PC-3 (cell line): Measurements from ENCODE around the gene DHX57. TPM values are rescaled to one million over a fixed set of nuclear protein-coding genes. Genes with fewer than 3 reads are reported as not detected.

ENCODE experiments used
- ATAC-seq: fragments of 200-7000 bp; cut with Tn5 transposase; 2 replicates; pipeline ENCODE4 v1.9.1; 2020; ENCODE audit warnings: mild to moderate bottlenecking, moderate library complexity
- BruUV-seq: library from RNA; stranded (reverse); fragments of 400-500 nt; replicated peaks from 2 replicates; lab custom pipeline; 2021; lab: Mats Ljungman, UMichigan
- CTCF ChIA-PET: fragments of 300-600 bp; sonication (Branson Sonifier 250); formaldehyde crosslinking; loops from one replicate; lab custom pipeline; 2022; ENCODE audit warnings: antibody characterized with exemption; lab: Charles Lee
- POLR2A ChIA-PET: fragments of 300-600 bp; sonication (Branson Sonifier 250); formaldehyde crosslinking; loops from one replicate; lab custom pipeline; 2022; ENCODE audit warnings: antibody characterized with exemption; ENCODE audit not compliant: unreplicated experiment; lab: Charles Lee
- DNase-seq: peaks from one replicate; pipeline ENCODE4 v3.0.0-alpha.2; 2015
- H2AFZ ChIP-seq: fragments of 300-600 bp; sonication (generic); 2 replicates; pipeline ENCODE4 v1.6.0; 2016; ENCODE audit warnings: antibody characterized with exemption, low read length
- H3F3A ChIP-seq: fragments of 300-600 bp; sonication (generic); one replicate; pipeline ENCODE4 v1.6.0; 2017; ENCODE audit warnings: antibody characterized with exemption, low read length, control low read depth, mild to moderate bottlenecking; ENCODE audit not compliant: unreplicated experiment
- H3K27ac ChIP-seq: fragments of 300-600 bp; sonication (generic); 2 replicates; pipeline ENCODE4 v1.5.1; 2016; ENCODE audit warnings: mild to moderate bottlenecking, low read length
- H3K27me3 ChIP-seq: fragments of 300-600 bp; sonication (generic); 2 replicates; pipeline ENCODE4 v1.6.1; 2016; ENCODE audit warnings: low read length, mixed read lengths
- H3K36me3 ChIP-seq: fragments of 300-600 bp; sonication (generic); 2 replicates; pipeline ENCODE4 v1.6.1; 2016; ENCODE audit warnings: low read depth, mixed run types, low read length, mixed read lengths
- H3K4me1 ChIP-seq: fragments of 300-600 bp; sonication (generic); 2 replicates; pipeline ENCODE4 v1.5.1; 2016; ENCODE audit warnings: low read length; ENCODE audit not compliant: insufficient read depth
- H3K4me2 ChIP-seq: fragments of 300-600 bp; sonication (generic); 2 replicates; pipeline ENCODE4 v1.6.0; 2016; ENCODE audit warnings: low read length
- H3K4me3 ChIP-seq: fragments of 300-600 bp; sonication (generic); 2 replicates; pipeline ENCODE4 v1.5.1; 2016; ENCODE audit warnings: mild to moderate bottlenecking, low read length, mixed read lengths
- H3K79me2 ChIP-seq: fragments of 300-600 bp; sonication (generic); 2 replicates; pipeline ENCODE4 v1.6.1; 2017; ENCODE audit warnings: low read length, mixed read lengths
- H3K9ac ChIP-seq: fragments of 300-600 bp; sonication (generic); 2 replicates; pipeline ENCODE4 v1.6.0; 2016; ENCODE audit warnings: mild to moderate bottlenecking, low read length
- H3K9me2 ChIP-seq: fragments of 300-600 bp; sonication (generic); replicated peaks from 2 replicates; pipeline ENCODE4 v1.6.1; 2016; ENCODE audit warnings: mixed run types, low read length, mixed read lengths
- H3K9me3 ChIP-seq: fragments of 300-600 bp; sonication (generic); 2 replicates; pipeline ENCODE4 v1.6.1; 2016; ENCODE audit warnings: low read length, mixed read lengths
- H4K20me1 ChIP-seq: fragments of 300-600 bp; sonication (generic); 2 replicates; pipeline ENCODE4 v1.6.1; 2016; ENCODE audit warnings: low read length, mixed read lengths
- EZH2 ChIP-seq: fragments of 300-600 bp; sonication (generic); IDR thresholded peaks from one replicate; pipeline ENCODE4 v1.6.1; 2017; ENCODE audit warnings: antibody characterized with exemption, mild to moderate bottlenecking, low read length; ENCODE audit not compliant: unreplicated experiment
- EZH2phosphoT487 ChIP-seq: fragments of 300-600 bp; sonication (generic); IDR thresholded peaks from 2 replicates; pipeline ENCODE4 v1.6.1; 2018; ENCODE audit warnings: mild to moderate bottlenecking, antibody characterized with exemption, low read length, borderline replicate concordance
- intact Hi-C: fragments of 100-400 bp; cut with micrococcal nuclease; formaldehyde crosslinking; loops from 2 replicates; pipeline ENCODE4 v1.9.0; 2023
- total RNA-seq: library from RNA; depleted of rRNA; stranded (reverse); fragments of >200 nt; gene quantifications from 2 replicates; pipeline ENCODE4 v1.2.3, GENCODE V29; 2014
- TF ChIP-seq, protein P1 (sequence below): fragments of 300-600 bp; sonication (generic); conservative IDR thresholded peaks from 2 replicates; pipeline ENCODE4 v1.5.1; 2017; ENCODE audit warnings: antibody characterized with exemption, low read depth, mild to moderate bottlenecking, low read length

Gene DHX57
- total RNA-seq, 1 experiment from 2014 or later, result 17.5 TPM

DNA sequence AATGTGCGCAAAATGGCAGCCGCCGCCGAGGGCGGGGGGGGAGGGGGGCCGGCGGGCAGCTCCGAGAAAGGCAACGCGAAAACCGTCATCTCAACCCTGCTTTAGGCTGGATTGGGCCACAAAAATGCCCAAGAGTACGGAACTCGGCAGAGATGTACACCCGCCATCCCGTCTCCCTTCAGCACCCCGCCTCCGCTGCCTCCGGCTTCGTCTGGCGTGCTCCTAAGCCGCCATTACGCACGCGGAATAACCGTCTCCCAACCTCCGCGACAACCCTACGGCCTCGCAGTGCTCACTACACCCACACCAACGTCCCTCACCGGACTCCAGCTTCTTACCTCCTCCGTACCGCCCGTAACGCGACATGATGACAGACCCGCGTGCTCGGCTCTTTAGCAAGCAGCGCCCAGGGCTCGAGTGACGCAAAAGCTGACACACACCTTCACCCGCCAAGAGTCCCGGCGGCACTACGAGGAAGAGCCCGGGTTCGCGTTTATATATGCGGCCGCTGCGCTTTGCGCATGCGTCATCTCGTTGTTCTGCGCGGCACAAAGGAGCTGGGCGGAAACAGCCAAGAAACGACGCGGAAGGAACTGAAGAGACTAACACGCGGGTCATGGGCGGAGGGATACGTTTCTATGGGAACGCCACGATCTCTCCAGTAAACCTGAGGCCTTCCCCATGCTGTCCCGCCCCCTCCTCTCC is 124.7 kb downstream of the DHX57 start, which contains the start of gene SRSF7:
SRSF7 (minus strand) TSS at position 471 of the 705 bp plus-strand sequence; CDS start at position 366, 105 bp downstream.
- Histone ChIP-seq H3K79me2 (peaks cover 52% of the 10 kb centered on the region), H3K4me3 (peak within 1 kb of the TSS; percentile 98), H3K27ac (peak within 1 kb of the TSS; percentile 68), H3K9me3 (no peaks in the 10 kb centered on the region), H3K9ac (peak within 1 kb of the TSS; percentile 94), H4K20me1 (peaks cover 46% of the 10 kb centered on the region), H3K27me3 (no peaks in the 10 kb centered on the region), H3K4me2 (peak within 1 kb of the TSS; percentile 86), H3K9me2 (no peaks in the 10 kb centered on the region), H3F3A (no peaks in the 10 kb centered on the region), H3K36me3 (peaks cover 42% of the 10 kb centered on the region), H3K4me1 (peaks cover 34% of the 10 kb centered on the region), H2AFZ (peak within 1 kb of the TSS; percentile 96)
- ATAC-seq (peak; percentile 71), DNase-seq (peak; percentile 99)
- TSS peak; percentile 66 for BruUV-seq
- intact Hi-C loops, result loop anchor here (1.0 to 5.0 kb wide), 2 partner anchors 27 to 374 kb away; partner anchors contain the start of genes ATL2 and GEMIN6
- ChIA-PET POLR2A (interaction anchor here (0.6 to 1.5 kb wide), 41 partner anchors 13 to 1911 kb away, joined by 3 to 18 read pairs (median 5); partner anchors contain the start of gene MORN2), CTCF (interaction anchor here (0.6 kb wide), 1 partner anchor 194 kb away, joined by 5 read pairs; no protein-coding TSS in a partner anchor)
- no peak for TF ChIP-seq EZH2

DNA sequence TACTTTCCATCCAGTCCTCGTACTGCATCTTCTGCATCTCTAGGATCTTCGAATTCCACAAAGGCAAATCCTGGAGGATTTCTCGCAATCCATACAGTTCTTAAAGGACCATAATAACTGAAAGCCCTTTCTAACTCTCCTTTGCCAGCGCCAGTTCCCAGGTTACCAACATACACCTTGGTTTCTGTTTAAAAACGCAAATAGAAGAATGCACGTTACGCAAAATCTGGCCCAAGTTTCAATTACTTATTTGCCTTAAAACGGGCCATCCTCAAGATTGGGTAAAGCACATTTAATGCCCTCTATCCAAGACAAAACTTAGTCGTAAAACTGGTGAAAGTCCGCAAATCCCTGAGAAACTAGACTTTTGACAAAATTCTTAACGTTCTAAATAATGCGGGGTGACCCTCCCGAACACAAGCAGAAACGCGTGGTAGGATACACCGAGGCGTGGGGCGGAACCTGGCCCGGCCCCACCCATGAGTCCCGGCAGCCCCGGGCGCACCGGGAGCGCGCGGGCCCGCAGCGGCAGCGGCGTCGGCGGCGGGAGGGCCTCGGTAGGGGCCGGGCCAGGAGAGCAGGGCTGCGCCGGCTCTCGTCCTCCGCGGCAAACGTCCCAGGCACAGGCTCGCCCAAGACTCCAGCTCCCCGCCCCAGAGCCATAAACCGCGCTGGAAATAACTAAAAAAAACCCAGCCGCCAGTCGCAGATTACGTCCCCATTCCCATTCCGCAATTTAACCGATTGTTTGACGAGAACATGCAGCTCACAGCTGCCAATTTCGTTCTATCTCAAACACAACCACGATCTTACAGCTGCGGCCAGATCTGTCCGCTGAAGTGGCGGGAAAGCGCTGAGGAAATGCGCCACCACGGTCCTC is 125.5 kb downstream of the DHX57 start:
- H3K9me3 ChIP-seq, result no peaks in the 10 kb centered on the region
- H3K4me3 ChIP-seq, result peak overlapping the region; percentile 98
- no peak for TF ChIP-seq EZH2phosphoT487
- TF ChIP-seq EZH2, result no peak
- TF ChIP-seq, protein P1, sequence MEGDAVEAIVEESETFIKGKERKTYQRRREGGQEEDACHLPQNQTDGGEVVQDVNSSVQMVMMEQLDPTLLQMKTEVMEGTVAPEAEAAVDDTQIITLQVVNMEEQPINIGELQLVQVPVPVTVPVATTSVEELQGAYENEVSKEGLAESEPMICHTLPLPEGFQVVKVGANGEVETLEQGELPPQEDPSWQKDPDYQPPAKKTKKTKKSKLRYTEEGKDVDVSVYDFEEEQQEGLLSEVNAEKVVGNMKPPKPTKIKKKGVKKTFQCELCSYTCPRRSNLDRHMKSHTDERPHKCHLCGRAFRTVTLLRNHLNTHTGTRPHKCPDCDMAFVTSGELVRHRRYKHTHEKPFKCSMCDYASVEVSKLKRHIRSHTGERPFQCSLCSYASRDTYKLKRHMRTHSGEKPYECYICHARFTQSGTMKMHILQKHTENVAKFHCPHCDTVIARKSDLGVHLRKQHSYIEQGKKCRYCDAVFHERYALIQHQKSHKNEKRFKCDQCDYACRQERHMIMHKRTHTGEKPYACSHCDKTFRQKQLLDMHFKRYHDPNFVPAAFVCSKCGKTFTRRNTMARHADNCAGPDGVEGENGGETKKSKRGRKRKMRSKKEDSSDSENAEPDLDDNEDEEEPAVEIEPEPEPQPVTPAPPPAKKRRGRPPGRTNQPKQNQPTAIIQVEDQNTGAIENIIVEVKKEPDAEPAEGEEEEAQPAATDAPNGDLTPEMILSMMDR, result no peak
- no peaks in the 10 kb centered on the region for H3F3A ChIP-seq
- H3K9ac ChIP-seq, result peak overlapping the region; percentile 94
- H3K4me1 ChIP-seq, result peaks cover 34% of the 10 kb centered on the region
- peaks cover 53% of the 10 kb centered on the region for H4K20me1 ChIP-seq
- TSS peak; percentile 86 for BruUV-seq
- no peaks in the 10 kb centered on the region for H3K9me2 ChIP-seq
- peak; percentile 43 for DNase-seq
- H3K27ac ChIP-seq, result peak overlapping the region; percentile 68
- CTCF ChIA-PET, result no interaction called here
- intact Hi-C loops, result loop anchor here (5.0 kb wide), 1 partner anchor 373 kb away; the partner anchor contains the start of gene ATL2
- H3K27me3 ChIP-seq, result no peaks in the 10 kb centered on the region
- POLR2A ChIA-PET, result interaction anchor here (0.6 to 1.5 kb wide), 5 partner anchors 17 to 126 kb away, joined by 3 to 18 read pairs (median 5); partner anchors contain the start of gene MORN2
- no peak overlapping the region for H2AFZ ChIP-seq
- ATAC-seq, result peak; percentile 49
- peak overlapping the region; percentile 86 for H3K4me2 ChIP-seq
- H3K36me3 ChIP-seq, result peaks cover 50% of the 10 kb centered on the region
- H3K79me2 ChIP-seq, result peaks cover 60% of the 10 kb centered on the region
